ENCODE data around the gene ATAD2B. TPM values are rescaled to one million over a fixed set of nuclear protein-coding genes. Genes with fewer than 3 reads are reported as not detected.

Gene ATAD2B
- total RNA-seq, 1 donor from 2014 or later, result 38.5 TPM

DNA sequence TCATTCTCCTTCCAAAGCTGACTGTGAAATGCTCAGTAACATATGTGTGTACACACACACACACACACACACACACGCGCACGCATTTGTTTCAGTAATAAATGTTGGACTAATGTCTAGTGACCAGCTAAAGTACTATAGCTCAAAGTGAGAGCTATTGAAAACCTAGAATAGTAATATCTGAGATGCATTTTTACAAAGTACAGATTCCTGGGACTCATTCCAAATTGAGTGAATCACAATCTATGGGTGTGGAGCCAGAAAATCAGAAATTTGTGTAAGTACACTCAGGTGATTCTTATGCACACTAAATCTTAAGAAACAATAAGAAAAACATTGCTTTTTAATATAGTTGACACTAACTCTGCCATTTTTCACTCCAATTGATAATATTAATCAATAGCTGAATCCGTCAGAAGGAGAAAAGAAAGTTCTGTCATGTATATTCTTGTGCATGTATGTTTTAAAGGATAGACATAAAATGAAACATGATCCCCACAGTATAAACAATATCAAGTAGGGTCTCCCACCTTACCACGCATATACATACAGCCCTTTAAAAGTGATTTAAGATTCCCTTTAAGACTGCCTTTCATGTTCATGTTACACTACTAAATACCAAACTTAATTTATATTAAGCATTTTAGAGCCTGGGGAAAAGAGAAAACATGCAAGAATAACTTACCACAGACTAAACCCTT lies 123.5 kb downstream of the ATAD2B start:
- no peak for DNase-seq (ENCODE audit: extremely low spot score in 2 of 2)
- no peaks in the 10 kb centered on the region for H3K27me3 ChIP-seq
- intact Hi-C loops (cut with DNase I), result no loop called here
- no peaks in the 10 kb centered on the region for H3K36me3 ChIP-seq
- H3K4me1 ChIP-seq, result peaks cover 8% of the 10 kb centered on the region
- H3K4me3 ChIP-seq, result no peak overlapping the region
- H3K27ac ChIP-seq, result no peak overlapping the region
- no peaks in the 10 kb centered on the region for H3K9me3 ChIP-seq
- no peak for TF ChIP-seq POLR2A (IDR thresholded peaks at IDR 0.05)
- TF ChIP-seq, protein P1, sequence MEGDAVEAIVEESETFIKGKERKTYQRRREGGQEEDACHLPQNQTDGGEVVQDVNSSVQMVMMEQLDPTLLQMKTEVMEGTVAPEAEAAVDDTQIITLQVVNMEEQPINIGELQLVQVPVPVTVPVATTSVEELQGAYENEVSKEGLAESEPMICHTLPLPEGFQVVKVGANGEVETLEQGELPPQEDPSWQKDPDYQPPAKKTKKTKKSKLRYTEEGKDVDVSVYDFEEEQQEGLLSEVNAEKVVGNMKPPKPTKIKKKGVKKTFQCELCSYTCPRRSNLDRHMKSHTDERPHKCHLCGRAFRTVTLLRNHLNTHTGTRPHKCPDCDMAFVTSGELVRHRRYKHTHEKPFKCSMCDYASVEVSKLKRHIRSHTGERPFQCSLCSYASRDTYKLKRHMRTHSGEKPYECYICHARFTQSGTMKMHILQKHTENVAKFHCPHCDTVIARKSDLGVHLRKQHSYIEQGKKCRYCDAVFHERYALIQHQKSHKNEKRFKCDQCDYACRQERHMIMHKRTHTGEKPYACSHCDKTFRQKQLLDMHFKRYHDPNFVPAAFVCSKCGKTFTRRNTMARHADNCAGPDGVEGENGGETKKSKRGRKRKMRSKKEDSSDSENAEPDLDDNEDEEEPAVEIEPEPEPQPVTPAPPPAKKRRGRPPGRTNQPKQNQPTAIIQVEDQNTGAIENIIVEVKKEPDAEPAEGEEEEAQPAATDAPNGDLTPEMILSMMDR (IDR thresholded peaks at IDR 0.05), result no peak

DNA sequence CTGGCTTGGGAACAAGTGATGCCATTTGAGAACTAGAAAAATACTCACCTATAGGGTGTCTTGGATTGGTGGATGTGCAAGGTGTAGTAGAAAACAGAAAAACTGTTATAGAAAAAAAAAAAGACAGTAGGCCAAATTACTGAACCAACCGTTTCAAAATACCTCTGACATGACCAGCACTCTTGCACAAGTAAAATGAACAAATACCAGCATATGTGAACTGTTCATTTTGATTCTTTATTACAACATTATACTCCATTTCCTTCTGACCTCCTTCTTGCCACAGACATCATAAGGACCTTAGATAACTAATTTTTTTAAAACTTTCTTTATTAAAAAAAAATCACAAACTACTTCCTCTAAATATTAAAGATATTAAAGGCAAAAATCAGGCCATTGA lies 125.5 kb downstream of the ATAD2B start:
- H3K9me3 ChIP-seq, result no peaks in the 10 kb centered on the region
- H3K36me3 ChIP-seq, result peaks cover 0 to 6% of the 10 kb centered on the region in 2 donors
- H3K27me3 ChIP-seq, result no peaks in the 10 kb centered on the region
- intact Hi-C loops (cut with DNase I), result no loop called here
- no peak overlapping the region for H3K27ac ChIP-seq
- DNase-seq (ENCODE audit: extremely low spot score in 2 of 2), result no peak
- no peak for TF ChIP-seq POLR2A (IDR thresholded peaks at IDR 0.05)
- TF ChIP-seq, protein P1 (IDR thresholded peaks at IDR 0.05), result no peak
- no peak for TF ChIP-seq POLR2AphosphoS5 (IDR thresholded peaks at IDR 0.05; ENCODE audit: insufficient read depth in 1 of 2, low read depth in 1 of 2)
- H3K4me3 ChIP-seq, result no peak overlapping the region
- H3K4me1 ChIP-seq, result peaks cover 8% of the 10 kb centered on the region

DNA sequence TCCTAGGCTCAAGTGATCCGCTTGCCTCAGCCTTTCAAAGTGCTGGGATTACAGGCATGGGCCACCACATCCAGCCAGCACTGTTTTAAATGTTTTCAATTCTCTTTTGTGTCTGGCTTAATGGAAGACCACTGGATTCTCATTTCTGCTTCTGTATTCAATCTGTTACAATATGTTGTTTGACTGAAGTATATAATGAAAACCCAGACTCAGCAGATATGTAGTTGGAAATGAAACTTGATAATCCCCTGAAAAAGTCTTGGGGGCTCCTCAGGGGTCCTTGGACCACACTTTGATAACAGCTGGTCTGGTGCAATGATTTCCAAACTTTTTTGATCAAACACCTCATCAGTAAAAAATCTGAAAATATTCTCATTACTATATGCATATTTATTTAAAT lies 132.7 kb downstream of the ATAD2B start:
- H3K9me3 ChIP-seq, result no peaks in the 10 kb centered on the region
- DNase-seq (ENCODE audit: extremely low spot score in 2 of 2), result no peak
- H3K4me1 ChIP-seq, result no peaks in the 10 kb centered on the region
- intact Hi-C loops (cut with DNase I), result no loop called here
- H3K4me3 ChIP-seq, result no peak overlapping the region
- peaks cover 0 to 6% of the 10 kb centered on the region in 2 donors for H3K36me3 ChIP-seq
- no peak for TF ChIP-seq POLR2A (IDR thresholded peaks at IDR 0.05)
- TF ChIP-seq, protein P1 (IDR thresholded peaks at IDR 0.05), result no peak
- no peak for TF ChIP-seq POLR2AphosphoS5 (IDR thresholded peaks at IDR 0.05; ENCODE audit: insufficient read depth in 1 of 2, low read depth in 1 of 2)
- no peak overlapping the region for H3K27ac ChIP-seq
- H3K27me3 ChIP-seq, result no peaks in the 10 kb centered on the region

DNA sequence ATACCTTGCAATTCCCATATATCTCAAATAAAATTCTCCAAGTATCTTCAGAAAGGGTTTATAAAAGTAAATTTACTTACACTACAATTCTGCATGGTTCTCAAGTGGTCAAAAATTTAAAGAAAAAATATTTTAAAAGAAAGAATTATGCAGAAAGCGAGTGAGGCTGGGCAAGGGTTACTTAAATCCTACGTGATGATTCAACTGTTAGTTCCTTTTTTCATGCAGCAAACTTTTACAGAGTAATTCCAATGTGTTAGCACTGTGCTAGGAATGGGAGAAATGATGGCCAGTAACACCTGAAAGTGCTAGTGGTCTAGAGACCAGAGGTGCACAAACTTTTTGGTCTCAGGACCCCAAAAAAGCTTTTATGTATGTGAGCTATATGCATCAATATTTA lies 133.4 kb downstream of the ATAD2B start:
- H3K36me3 ChIP-seq, result peaks cover 0 to 6% of the 10 kb centered on the region in 2 donors
- TF ChIP-seq POLR2AphosphoS5 (IDR thresholded peaks at IDR 0.05; ENCODE audit: insufficient read depth in 1 of 2, low read depth in 1 of 2) (no peak), POLR2A (IDR thresholded peaks at IDR 0.05) (no peak)
- TF ChIP-seq, protein P1 (IDR thresholded peaks at IDR 0.05), result no peak
- H3K27ac ChIP-seq, result no peak overlapping the region

DNA sequence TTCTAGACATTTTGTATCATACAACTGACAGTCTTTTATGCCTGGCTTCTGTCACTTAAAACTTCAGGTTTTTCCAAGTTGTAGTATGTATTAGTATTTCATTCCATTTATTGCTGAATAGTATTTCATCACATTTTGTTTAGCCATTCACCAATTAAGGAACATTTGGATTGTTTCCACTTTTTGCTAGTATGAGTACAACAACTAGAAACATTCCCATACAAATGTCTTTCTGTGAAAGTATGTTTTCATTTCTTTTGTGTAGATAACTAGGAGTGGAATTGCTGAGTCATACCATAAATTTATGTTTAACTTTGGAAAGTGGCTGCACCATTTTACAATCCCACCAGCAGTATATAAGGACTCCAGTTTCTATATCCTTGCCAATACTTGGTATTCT lies 135.9 kb downstream of the ATAD2B start:
- no peak for DNase-seq (ENCODE audit: extremely low spot score in 2 of 2)
- no peaks in the 10 kb centered on the region for H3K27me3 ChIP-seq
- no peaks in the 10 kb centered on the region for H3K36me3 ChIP-seq
- intact Hi-C loops (cut with DNase I), result no loop called here
- H3K4me3 ChIP-seq, result no peak overlapping the region
- H3K4me1 ChIP-seq, result no peaks in the 10 kb centered on the region
- TF ChIP-seq POLR2A (IDR thresholded peaks at IDR 0.05) (no peak), POLR2AphosphoS5 (IDR thresholded peaks at IDR 0.05; ENCODE audit: insufficient read depth in 1 of 2, low read depth in 1 of 2) (no peak)
- TF ChIP-seq, protein P1 (IDR thresholded peaks at IDR 0.05), result no peak
- H3K27ac ChIP-seq, result no peak overlapping the region
- no peaks in the 10 kb centered on the region for H3K9me3 ChIP-seq

More for the DNA sequence above, 133.4 kb downstream of the ATAD2B start:
- Histone ChIP-seq H3K9me3 (no peaks in the 10 kb centered on the region), H3K27me3 (no peaks in the 10 kb centered on the region), H3K4me1 (no peaks in the 10 kb centered on the region), H3K4me3 (no peak overlapping the region)
- no peak for DNase-seq (ENCODE audit: extremely low spot score in 2 of 2)
- intact Hi-C loops (cut with DNase I), result no loop called here
